ENCODE data around the gene LRP5.

DNA sequence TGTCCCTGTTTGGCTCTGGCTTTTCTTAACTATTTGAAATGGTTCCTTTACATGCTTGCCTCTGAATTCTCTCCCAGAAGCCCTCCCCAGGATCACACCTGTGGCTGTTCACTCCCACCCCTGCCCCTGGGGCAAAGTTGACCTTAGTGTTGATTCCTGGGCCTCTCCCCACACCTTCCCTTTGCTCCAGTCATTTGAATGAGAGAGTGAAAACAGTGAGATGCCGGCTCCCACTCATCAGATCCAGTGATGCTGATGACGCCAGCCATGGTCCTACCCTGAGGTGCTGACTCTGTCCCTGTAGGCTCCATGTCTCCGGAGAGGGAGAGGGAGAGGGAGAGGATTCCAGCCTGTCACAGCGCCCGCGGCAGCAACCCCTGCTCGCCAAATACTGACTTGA lies 40.7 kb downstream of the LRP5 start:
- TF ChIP-seq, protein P1, sequence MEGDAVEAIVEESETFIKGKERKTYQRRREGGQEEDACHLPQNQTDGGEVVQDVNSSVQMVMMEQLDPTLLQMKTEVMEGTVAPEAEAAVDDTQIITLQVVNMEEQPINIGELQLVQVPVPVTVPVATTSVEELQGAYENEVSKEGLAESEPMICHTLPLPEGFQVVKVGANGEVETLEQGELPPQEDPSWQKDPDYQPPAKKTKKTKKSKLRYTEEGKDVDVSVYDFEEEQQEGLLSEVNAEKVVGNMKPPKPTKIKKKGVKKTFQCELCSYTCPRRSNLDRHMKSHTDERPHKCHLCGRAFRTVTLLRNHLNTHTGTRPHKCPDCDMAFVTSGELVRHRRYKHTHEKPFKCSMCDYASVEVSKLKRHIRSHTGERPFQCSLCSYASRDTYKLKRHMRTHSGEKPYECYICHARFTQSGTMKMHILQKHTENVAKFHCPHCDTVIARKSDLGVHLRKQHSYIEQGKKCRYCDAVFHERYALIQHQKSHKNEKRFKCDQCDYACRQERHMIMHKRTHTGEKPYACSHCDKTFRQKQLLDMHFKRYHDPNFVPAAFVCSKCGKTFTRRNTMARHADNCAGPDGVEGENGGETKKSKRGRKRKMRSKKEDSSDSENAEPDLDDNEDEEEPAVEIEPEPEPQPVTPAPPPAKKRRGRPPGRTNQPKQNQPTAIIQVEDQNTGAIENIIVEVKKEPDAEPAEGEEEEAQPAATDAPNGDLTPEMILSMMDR (IDR thresholded peaks at IDR 0.05): no peak
- TF ChIP-seq POLR2A (IDR thresholded peaks at IDR 0.05): no peak
